Colon (tissue), 2 donors: ENCODE data around the gene ANO1.
"Not testable (repeated sequence)": the region's sequence is repeated elsewhere in the genome, so short reads cannot be mapped to it uniquely, and the experiment has no call there.

ENCODE experiments used
- FAIRE-seq: peaks from 2 replicates; lab custom pipeline; 2012; peaks lifted over from hg19 to GRCh38; lab: Jason Lieb, UNC
- donor health status: control.
- donor health status: control.

Gene ANO1

DNA sequence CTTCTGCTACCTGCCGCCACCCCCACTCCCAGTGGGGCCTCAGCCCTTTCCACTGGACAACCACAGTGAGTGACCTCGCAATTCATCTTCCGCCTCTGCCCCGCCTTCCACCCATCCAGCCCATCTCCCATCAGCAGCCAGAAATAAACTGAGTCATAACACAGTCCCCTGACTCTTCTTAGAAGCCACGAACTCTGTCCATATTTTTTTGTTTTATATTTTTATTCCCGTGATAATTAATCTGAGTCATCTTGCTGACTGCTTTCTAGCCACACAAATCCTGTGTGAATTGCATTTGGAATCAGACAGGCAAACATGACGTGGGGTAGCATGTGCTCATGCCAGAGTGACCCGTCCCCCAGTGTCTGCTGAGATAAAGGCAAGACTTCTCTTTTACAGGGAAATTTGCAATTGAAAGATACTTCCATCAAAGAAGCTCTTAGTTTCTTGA, 132.0 kb downstream of the ANO1 start:
- FAIRE-seq, result no peak

GRCh38 chr11:70210530-70210929, 132.4 kb downstream of the ANO1 start:
- no peak for FAIRE-seq

DNA sequence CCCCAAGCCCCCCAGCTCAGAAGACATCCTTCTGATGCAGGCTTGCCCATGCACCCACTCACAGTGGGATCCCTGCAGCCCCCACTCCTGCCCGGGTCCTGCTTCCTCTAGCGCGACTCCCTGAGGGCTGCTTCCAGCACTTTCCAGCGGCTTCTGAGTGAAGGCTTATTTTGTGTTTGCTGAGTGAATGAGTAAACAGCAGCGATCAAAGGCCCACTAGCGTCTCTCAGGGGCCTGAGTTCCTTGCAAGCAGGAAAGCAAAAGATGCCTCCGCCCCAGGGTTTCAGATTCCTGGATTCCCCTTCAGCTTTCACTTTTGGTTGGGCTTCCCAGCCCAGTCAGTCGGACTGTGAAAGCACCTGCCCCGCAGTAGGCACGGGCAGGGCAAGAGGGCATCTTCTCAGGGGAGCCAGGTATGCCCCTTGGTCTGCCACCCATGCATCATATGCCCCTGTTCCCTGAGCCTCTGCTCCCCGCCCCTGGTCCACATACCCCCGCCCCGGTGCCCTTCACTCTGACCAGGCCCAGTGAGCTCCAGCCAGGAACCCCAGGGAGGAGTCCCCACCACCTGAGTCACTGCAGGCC, 134.2 kb downstream of the ANO1 start:
- FAIRE-seq, result no peak

DNA sequence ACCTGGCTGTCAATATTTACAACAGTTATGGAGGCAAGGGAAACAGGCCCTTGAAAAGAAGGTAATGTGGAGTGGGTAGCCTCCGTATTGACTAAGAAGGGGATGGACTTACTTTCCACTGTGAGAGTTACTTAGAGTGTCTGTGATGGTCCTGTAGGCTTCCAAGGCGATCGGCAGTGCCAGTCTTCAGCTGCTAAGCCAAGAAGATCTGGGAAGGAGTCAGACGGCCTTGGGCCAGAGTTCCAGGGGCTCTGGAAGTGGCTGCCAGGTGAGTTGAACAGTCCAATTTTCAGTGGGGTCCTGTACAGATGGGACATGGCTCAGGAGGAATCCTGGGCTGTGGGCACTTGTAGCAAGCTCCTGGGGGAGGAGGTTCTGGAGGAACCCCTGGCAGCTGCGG, 139.3 kb downstream of the ANO1 start:
- not testable (repeated sequence) for FAIRE-seq

DNA sequence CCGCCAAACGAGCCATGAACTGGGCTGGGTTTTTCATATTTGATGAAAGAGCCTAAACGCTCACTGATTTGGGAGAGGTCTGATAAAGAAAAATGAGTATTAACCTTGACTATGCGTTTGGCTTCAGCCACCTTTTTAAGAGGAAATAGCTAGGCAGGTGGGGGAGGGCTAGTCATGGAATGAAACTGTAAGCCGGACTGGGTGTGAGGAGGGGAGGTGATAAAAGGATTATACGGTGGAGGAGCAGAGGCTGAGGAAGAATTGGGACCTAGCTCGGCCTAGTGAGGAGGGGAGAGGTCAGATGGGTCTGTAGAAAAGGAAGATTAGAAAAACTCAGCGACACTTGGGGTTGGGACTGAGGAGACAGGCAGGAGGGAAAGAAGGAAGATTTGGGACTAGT, 140.0 kb downstream of the ANO1 start:
- FAIRE-seq, result not testable (repeated sequence)

DNA sequence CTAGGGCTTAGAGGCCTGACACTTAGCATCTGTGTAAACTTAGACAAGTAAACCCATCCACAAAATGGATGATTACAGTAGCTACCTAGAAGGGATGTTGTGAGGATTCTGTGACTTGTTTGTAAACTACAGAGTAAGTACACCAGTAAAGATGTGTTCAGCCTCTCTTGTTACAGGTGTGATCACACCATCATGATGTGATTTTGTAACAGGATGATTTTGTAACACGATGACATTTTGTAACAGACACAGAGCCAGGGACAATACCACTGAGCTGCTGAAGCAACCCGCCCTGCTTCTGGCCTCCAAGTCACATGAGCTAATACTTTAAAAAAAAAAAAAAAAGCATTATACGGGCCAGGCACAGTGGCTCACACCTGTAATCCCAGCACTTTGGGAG, 142.0 kb downstream of the ANO1 start:
- FAIRE-seq, result no peak

- FAIRE-seq, result no peak
Observed at GRCh38 chr11:70220920-70221319, 142.8 kb downstream of the ANO1 start.

GRCh38 chr11:70225681-70226177, 147.6 kb downstream of the ANO1 start:
- no peak for FAIRE-seq

GRCh38 chr11:70226183-70226582, 148.1 kb downstream of the ANO1 start:
- no peak for FAIRE-seq

GRCh38 chr11:70226967-70227366, 148.8 kb downstream of the ANO1 start:
- FAIRE-seq, result no peak

DNA sequence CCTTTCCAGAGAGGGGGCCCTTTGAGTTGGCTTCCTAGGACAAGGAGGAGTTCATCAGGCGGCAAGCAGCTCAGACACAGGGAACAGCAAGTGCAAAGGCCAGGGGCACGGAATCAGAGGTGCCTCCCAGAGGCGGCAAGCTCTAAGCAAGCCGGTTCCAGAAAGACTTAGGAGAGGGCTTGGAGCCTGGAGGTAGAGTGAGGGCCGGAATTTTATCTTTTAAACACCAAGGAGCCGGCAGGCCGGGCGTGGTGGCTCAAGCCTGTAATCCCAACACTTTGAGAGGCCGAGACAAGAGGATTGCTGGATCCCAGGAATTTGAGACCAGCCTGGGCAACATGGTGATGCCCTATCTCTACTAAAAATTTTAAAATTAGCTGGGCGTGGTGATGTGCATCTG, 151.6 kb downstream of the ANO1 start:
- FAIRE-seq, result no peak

DNA sequence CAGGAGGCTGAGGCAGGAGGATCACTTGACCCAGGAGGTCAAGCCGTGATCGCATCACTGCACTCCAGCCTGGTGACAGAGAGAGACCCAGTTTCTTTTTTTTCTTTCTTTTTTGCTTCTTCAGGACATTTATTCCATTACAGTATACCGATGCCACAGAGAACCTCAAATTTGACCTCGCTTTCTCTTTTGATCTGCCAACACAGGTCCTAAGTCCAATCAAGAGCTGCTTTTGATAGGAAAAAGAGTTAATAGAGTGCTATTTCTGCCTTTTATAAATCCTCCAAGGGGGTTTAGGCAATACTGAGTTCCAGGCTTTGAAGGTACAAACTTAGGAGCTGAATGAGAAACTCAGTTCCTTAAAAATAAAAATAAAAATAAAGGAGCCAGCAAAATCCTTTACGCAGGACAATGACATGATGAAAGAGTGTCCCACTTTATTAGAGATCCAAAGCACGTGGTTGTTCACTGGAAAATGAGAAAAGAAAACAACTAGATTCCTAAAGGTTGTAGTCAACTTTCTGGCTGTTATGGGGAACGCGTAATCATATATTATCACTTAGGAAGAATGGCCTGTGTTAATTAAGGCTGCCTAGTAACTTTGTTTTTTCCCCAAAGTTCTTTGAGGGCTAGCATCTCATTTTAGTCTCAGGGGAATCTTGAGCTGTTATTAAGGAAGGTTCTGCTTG, 152.2 kb downstream of the ANO1 start:
- FAIRE-seq, result no peak

GRCh38 chr11:70230840-70231710, 153.0 kb downstream of the ANO1 start:
- no peak for FAIRE-seq

GRCh38 chr11:70233034-70233433, 154.9 kb downstream of the ANO1 start:
- FAIRE-seq, result no peak

- FAIRE-seq, result no peak
Observed at GRCh38 chr11:70233511-70233934, 155.4 kb downstream of the ANO1 start.

- FAIRE-seq, result no peak
Observed at GRCh38 chr11:70233962-70234361, 155.8 kb downstream of the ANO1 start.
